ENCODE measurements around the gene PTGES. TPM values are rescaled to one million over a fixed set of nuclear protein-coding genes. Genes with fewer than 3 reads are reported as not detected.
A peak's percentile ranks its signal among the peaks of the same experiment; 100 is the strongest.

PTGES gene
- total RNA-seq, 1 donor from 2014 or later: 3.2 TPM

DNA sequence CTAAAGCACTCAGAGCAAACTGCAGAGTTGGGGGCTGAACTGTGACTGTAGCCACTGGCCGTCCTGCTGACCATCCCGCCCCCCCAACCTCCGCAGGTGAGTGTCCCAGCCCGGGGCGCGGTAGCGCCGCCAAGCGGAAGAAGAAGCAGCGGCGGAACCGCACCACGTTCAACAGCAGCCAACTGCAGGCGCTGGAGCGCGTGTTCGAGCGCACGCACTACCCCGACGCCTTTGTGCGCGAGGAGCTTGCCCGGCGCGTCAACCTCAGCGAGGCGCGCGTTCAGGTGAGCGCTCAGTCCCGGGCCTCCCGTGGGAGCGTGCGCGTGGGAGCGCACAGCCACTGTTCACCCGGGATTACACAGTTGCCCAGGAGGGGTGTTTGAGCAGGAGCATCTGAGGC is 33.7 kb downstream of the PTGES start:
- no peak for DNase-seq (ENCODE audit: low read depth)

- no peak for DNase-seq (ENCODE audit: low read depth)
Measured at GRCh38 chr9:129718647-129719046, 34.2 kb downstream of the PTGES start.

DNA sequence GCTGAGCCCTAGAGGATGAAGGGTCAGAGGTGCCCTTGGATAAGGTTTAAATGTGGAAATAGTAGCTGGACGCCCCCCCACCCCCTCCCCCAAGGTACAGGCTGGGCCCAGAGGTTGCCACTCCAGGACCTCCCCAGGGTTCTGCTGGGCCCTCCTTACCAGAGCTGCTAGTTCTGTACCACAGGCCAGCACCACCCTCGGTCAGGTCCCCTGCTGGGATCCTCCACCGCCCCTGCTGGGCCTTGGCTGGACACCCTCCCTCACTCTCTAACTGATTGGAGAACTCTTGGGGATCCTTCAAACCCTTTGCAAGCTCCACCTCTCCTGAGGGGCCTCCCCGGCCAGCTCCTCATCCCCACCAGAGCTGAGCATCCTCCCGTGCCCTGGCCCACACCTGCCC is 34.9 kb downstream of the PTGES start:
- no peak for DNase-seq (ENCODE audit: low read depth)

GRCh38 chr9:129716091-129716490 is 36.8 kb downstream of the PTGES start:
- DNase-seq (ENCODE audit: low read depth): no peak

DNA sequence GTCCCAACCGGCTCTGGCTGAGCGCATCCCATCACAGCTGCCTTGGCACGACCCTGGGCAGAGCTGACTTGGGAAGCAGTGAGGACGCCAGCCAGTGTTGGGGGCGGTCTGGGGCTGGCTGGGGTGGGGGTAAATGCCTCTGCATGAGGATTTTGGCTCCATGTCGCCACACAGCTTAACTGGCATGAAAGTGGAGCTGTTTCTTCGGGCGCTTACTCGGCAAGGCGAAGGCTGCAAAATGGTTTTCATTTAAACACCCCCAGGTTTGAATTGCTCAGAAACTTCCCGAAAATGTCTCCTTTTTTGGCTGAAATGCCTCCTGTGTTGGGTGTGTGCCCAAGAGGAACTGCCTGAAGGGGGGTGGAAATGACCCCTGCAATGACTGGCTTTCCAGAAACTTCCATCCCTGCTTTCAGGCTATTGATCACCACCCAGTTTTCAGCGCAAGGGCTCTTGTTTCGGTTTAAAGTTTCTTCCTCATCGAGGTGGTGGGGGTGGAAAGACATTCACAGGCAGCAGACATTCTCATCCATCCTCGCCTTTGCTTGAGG is 38.3 kb downstream of the PTGES start:
- DNase-seq (ENCODE audit: low read depth): no peak

- no peak for DNase-seq (ENCODE audit: low read depth)
Measured at GRCh38 chr9:129713402-129713679, 39.5 kb downstream of the PTGES start.

- peak; percentile 49 for DNase-seq (ENCODE audit: low read depth)
Measured at GRCh38 chr9:129712634-129713401, 40.0 kb downstream of the PTGES start.

- DNase-seq (ENCODE audit: low read depth): no peak
Measured at GRCh38 chr9:129710169-129710453, 42.7 kb downstream of the PTGES start.

DNA sequence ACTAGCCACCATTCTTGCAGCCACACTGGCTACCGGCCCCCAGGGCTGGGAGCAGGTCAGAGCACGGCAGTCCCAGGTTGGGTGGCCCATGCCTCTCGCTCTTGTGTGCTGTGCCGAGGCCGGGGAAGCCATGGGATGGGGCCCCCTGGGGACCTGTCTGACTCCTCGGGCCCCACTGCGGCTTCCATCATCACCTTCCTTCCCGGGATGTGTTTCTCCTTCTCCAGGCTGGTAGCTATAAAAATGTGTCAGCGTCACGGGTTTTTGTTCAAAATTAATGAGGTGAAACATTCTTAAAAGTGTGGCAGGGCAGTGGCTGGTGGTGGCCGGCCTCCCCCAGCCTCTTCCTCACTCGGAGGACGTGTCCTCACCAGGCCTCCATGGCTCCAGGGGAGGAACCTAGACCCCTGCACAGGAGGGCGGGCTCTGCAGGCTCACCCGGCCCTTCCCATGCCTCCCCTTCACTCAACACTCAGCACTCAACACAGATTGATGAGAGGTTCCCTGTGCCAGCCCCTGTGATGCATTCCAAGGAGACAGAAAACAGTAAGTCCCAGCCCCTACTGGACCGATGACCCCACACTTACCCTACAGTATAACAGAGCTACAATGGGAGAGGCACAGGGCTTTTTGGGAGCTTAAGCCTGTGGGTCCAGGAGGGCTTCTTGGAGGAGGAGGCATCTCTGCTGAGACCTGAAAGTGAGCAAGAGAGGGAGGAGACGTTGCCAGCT is 43.2 kb downstream of the PTGES start:
- DNase-seq (ENCODE audit: low read depth): peak; percentile 78

DNA sequence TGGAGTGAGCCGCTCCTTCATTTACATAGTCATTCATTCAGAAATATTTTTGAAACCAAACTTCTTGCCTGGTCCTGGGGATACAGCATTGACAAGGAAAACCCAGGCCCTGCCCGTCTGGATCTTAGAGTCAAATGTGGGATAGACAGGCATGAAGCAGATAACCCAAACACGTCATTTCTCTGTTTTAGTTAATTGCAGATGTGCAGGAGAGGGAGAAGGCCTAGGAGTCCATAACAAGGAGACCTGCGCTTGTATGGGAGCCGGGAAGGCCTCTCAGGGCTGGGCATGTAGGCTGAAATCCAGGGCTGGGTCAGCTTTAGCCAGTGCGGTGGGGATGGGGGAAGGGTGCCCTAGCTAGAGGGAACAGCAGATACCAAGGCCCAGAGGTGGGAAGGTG is 44.0 kb downstream of the PTGES start:
- DNase-seq (ENCODE audit: low read depth): no peak

DNA sequence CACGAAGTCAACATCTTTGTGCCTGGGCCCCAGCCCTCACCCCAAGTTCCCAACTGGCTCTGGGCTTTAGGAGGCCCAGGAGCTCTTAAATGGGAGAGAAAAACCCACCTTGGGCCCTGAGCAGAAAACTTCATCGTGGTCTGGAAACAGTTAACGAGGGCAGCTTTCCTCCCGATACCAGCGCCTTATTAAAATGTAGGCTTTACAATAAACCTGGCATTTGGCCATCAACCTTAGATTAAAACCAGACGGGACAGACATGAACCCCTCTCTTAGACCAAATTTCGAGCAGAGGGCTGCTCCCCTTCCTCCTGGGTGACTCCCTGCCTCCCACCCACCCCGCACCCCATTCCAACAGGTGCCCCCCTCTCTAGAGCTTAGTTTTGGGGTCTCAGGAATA is 48.0 kb downstream of the PTGES start:
- DNase-seq (ENCODE audit: low read depth): no peak

- DNase-seq (ENCODE audit: low read depth): no peak
Measured at GRCh38 chr9:129703667-129704355, 49.0 kb downstream of the PTGES start.

DNA sequence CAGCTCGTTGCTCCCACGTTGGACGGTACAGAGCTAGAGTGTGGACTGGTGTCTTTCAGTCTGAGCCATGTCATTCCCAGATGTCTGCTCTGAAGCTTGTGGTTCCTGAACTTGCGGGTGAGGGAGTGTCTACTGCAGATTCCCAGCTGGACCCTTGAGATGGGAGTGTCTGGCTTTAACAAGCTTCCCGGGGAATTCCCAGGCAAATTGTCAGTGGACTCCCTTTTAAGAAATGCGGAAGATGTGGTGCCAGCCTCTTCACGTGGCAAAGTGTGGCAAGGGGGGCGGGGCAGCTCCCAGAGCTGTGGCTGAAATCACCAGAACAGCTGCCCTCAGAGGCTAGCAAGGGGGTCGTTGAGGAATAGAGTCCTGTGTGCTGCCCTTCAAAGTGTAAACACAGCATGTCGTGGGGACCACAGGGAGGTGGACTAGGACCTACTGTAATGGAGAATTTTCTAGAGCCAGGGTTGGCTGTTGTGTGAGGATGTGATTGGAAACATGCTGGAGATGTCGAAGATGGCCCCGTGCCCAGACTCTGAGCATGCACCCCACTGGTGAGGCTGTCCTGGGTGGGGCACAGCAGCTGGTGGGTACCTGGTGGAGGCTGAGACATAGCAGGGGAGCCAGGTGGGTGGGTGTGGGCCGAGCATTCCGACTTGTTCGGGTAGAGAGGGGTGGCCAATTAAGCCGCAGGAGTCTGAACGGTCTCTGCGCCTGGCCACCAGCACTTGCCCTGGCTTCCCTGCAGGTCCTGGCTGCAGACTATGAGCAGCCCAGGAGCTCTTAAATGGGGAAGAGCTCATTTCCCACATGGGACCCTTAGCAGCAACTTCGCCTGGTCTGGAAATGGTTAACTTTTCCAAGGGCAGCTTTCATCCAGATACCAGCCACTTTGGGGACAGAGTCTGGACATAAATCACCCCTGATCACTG is 50.0 kb downstream of the PTGES start:
- DNase-seq (ENCODE audit: low read depth): peak; percentile 65

GRCh38 chr9:129701549-129701948 is 51.3 kb downstream of the PTGES start:
- no peak for DNase-seq (ENCODE audit: low read depth)

- DNase-seq (ENCODE audit: low read depth): no peak
Measured at GRCh38 chr9:129701054-129701453, 51.8 kb downstream of the PTGES start.

DNA sequence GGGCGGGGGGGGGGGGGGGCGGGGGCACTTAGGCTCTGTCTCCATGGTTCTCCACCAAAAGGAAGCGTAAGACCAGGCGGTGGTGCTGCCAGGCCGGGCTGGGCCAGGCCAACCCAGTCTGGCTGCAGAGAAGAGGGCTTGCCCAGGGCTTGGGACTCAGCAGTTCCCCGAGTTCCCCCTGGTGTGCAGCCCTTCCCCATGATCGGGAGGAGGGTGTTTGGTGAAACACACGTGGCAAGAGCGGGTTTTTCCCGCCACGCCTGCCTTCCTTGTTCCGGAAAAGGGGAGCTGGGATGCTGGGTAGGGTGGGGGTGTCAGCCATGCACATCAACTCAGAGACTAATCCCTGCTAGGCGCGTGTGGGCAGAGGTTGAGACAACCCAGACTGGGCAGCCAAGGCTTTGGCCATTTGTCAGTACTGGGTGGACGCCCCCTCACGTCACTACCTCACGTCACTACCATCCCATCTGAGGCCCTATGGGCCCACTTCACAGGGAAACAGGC is 54.5 kb downstream of the PTGES start:
- no peak for DNase-seq (ENCODE audit: low read depth)

DNA sequence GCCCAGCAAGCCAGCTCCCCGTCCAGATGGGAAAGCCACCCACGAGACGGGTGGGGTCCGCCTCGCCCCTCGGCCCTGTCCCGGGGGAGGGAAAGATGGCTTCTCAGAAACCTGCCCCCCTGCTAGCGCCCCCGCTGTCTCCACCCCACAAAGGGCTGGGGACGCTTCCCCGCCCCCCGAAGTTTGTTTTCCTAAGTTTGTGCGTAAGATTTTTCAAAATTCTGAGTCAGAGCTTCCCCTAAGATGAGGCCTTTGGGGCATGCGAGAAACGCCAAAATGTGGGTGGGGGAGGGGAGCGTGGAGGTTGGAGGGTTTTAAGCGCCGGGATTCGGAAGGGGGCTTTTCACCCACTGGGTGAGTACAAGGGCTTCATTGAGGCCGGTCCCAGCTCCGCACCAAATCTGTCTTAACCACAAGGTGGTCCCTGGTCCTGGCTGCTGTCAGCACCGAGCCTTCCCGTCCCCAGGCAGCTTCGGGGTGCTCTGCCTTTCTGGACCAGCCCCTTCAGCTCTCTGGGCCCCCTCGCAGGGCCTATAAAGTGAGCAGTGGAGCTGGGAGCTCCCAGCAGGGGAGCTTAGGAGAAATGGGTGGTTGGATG is 55.1 kb downstream of the PTGES start:
- no peak for DNase-seq (ENCODE audit: low read depth)

DNA sequence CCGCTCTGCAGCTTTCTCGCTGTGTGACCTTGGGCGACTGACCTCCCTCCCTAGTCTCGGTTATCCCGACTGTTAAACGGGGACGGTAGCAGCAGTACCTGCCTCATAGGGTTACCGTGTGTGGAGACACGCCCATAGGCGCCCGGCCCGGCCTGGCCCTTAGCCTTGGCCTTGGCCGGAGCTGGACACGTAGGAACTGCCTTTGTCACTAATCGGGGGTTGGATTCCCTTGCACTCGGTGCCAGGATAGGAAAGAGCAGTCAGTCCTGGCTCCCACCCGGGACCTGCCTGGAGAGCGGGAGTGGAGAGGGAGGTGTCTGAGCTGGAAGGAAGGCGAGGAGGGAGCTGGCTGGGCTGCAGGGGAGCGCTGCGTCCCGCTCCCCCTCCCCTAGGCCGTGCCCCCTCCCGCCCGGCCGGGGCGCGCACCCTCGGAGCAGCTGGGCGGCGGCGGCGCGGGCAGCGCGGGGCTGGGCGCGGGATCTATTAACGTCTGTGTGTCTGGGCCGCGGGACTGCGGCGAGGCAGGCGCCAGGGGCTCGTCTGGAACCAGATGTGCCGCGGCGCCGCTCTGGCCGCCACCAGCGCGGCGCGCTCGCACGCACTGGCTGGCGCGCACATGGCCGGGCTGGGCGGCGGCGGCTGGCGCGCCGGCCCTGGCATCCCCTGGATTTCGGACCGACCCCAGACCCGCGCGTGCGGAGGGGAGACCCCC is 55.7 kb downstream of the PTGES start:
- DNase-seq (ENCODE audit: low read depth): no peak

- DNase-seq (ENCODE audit: low read depth): no peak
Measured at GRCh38 chr9:129695870-129696269, 57.0 kb downstream of the PTGES start.

DNA sequence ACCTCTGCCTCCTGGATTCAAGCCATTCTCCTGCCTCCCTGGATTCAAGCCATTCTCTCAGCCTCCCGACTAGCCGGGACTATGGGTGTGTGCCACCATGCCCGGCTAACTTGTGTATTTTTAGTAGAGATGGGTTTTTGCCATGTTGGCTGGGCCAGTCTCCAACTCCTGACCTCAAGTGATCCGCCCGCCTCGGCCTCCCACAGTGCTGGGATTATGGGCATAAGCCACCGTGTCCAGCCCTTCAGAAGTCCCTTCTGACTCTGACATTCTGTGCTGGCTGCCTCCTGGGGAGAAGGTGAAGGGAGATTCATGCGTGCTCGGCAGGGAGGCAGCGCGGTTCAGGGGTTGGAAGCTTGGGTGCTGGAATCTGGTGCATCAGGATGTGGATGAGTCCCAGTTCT is 58.6 kb downstream of the PTGES start:
- DNase-seq (ENCODE audit: low read depth): no peak

GRCh38 chr9:129693741-129694140 is 59.1 kb downstream of the PTGES start:
- no peak for DNase-seq (ENCODE audit: low read depth)

Data from renal cortical epithelial cell (primary cell).